Stimulated activated CD4-positive, alpha-beta T cell treated with anti-CD3 and anti-CD28 coated beads, Interleukin-15, amount 100 ng/mL, for 48 hours (primary cell): Measurements from ENCODE around the gene DEFB113.
"Not testable (repeated sequence)": the region's sequence is repeated elsewhere in the genome, so short reads cannot be mapped to it uniquely, and the experiment has no call there.

ENCODE experiments used
- DNase-seq, 2 donors: peaks; one replicate each; pipeline ENCODE4 v3.0.0-alpha.2; 2020; ENCODE audit warnings: low read depth in 2 of 2

The DEFB113 gene, protein sequence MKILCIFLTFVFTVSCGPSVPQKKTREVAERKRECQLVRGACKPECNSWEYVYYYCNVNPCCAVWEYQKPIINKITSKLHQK

DNA sequence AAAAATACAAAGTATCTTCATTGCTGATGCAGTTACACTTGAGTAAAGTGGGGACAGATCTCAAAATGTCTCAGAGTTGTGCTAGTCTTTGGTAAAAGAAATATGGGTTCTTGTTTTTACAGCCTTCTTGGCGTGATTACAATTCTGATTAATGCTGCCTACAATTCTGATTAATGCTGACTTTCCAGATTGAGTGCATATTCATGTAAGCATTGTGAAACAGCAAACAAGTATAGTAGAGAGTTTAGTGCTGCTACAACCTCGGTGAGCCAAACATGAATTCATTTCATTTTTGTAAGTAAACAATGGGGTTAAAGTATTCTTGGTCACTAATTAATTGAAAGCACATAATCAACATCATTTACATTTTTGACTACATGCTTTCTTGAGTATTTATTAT lies at the start of gene DEFB113:
Gene DEFB113 (minus strand): TSS at position 21 of the 400 bp plus-strand sequence. CDS start 0 bp downstream, at position 21.
- DNase-seq = no peak

DNA sequence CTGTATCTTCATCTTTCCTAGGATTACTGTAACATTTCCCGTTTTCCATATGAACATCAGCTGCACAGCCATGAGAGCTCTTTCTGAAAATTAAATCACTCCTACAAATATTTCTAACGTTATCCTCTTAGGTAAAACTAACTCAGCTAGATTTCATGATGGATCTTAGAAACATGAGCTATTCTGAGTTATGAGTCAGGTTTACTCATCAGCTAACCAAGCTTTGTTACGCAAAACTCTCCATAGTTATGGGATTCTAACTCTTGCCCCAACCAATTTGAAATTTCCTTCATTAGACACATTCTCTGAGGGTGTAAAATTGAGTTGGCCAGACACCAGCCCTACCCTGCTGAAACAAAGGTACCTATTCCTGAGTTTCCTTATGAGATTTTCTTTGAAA lies 38.4 kb upstream of the DEFB113 start:
- no peak for DNase-seq

DNA sequence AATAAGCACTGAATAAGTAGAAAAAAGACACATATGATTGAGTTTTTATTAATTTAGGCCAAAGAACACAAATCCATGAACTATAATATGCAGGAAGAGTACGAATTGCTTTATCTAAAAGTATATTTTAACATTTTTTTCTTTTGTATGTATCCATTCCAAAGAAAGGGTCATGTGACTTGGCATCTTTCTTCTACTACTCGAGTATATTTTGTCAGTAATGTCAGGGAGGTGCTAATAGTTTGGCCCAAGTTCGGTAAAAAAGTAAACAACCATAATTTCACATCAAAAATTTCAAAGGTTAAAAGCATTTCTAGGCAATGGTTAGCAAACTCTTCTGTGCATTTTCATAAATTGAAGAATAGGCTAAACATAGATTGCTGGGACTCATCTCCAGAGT lies 33.7 kb upstream of the DEFB113 start:
- DNase-seq = no peak

DNA sequence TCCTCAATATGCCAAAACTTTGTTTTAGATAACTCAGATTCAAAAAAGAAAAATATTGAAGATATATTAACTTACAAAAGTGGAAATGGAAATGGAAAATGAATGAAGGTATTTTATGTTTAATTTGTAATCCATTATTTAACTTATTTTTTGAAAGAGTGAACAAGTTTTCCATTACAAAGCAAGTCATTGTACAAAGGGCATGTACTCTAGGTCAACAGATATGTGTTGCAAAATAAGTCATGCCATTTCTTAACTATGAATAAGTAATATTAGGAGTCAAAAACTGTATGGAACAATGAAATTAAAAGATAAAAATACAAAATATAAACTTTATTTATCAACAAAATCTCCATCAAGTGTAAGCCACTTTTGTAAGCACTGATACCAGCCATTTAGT lies 25.9 kb upstream of the DEFB113 start:
- no peak for DNase-seq

DNA sequence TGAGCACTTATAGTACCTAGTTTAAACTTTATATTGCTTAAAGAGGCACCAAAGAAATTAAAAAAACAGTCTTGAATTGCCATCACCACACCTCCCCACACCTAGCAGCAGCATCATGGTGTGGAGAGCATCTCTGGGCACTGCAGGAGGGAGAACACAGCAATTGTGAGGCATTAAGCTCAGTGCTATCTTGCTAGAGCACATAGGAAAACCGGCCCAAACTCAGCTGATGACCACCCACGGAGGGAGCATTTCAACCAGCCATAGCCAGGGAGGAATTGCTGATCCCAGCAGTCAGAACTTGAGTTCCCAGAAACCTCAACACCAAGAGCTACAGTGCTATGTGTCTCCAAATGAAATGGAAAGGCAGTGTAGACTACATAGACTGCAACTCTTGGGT lies 19.5 kb upstream of the DEFB113 start:
- no peak for DNase-seq

DNA sequence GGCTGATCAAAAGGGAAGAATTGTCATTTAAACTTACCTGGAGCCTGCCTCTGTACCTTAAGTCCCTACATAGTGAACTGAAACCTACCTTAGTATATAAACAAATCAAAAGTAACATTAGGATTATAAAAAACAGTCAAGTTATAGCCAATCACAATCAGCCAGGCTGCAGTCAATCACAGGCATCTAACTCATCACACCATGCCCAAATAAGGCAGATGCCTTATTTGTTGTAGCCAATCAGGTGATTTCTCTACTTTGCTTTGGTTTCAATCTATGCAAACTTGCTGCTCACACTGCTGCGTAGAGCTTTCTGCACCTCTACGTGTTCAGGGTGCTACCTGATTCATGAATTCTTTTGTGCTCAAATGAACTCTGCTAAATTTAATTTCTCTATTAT lies 18.3 kb upstream of the DEFB113 start:
- no peak for DNase-seq

DNA sequence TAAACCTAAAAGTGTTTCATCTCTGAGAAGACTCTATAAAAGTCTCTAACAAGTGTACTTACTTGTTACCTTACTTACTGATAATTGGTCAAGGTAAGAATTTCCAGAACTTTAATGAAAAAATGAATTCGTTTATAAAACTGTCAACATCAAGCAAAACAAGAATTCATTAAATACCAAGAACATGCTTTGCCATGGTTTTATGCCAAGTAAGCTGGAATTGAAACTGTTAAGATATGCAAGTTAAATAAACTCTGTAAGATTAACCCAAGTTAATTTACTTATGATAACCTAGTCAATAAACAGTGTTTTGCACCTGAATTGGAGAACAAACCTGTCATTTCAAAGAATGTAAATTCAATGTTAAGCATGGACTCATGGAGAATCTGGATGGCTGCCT lies 17.1 kb upstream of the DEFB113 start:
- DNase-seq = no peak

DNA sequence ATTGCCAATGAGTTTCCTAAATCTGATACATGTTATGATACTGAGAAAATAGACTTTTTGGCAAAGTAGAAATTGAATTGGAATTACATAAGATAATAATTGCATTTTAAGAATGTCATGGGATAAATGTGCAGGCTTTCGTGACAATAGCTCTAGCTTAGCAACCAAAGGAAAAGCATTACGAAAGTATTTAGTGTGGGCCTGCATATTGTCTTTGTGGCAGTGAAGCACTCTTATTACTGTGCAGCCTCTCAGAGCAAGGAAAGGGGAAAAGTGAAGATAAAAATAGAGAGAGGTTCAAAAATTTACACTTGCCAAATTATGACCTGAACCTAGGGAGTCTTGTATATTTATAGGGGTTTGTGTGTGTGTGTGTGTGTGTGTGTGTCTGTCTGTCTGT lies 12.6 kb upstream of the DEFB113 start:
- no peak for DNase-seq

DNA sequence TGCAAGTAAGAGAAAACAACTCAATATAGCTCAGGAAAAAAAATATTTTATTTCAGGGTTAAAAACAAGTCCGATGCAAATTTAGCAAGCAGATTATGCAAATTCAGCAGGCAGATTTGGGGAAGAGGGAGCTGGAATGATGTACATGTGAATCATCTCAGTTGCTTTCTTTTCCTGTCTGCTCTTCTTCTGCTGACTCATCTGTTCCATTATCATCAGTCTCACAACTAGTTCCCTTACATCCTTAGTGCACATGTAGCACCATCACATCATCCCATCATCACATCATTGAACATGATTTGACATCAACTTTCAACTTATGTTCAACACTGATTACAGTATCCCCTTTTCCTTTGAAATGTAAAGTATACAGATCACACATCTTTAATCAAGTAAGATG lies 11.5 kb upstream of the DEFB113 start:
- no peak for DNase-seq

DNA sequence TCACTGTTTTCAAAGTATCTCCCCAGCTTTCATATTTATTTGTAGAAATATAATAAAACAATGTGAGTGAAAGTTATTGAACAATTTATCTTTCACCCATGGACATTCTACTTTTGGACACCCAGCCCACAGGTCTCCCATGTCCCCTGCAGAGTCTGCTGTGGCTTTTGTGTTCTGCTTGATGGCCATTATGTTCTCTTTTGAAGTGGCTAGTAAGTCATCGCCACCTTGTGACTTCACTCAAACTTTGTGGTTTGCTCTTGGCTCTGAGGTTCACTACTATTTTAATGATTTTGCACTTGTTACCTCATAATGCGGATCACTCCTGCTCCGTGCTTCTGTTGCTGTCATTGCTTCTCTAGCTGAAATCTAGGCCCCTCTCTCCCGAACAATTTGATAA lies 10.2 kb upstream of the DEFB113 start:
- no peak for DNase-seq

DNA sequence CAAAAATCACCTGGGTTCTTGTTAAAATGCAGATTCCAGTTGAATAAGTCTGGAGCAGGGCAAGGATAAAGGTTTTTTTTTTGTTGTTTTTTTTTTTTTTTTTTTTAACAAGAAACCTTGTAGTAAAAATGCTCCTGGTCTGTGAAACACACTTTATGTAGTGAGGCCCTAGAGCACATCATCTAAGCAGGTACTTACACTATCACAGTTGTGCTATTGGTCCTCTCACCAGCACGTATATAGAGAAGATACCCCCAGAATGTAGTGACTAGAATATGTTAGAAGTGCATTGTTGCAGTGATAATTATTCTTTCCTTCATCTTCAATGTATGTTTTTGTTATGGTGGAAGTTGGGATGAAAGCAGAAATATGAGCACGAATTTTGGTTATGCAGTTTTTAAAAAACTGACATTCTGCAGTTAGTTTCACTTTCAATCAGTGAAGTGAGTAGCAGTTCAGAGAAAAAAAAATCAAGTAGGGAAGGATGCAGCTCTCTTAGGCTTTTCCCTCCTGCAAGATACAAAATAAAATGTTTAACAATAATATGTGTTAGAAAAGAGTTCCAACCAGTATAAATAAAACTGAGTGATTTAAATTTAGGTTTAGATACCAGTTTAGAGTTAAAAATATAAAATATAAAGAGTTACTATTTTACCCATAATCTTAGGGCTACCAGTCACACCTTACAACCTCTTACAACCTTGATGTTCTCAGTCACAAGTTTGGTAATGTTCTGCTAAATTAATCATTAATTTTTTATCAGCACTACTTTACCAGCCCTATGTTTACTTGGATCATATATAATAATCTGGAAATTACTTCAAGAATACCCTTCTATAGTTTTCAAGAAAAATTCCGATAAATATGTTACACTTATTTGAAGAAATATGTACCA lies 9.2 kb upstream of the DEFB113 start:
- DNase-seq = no peak

DNA sequence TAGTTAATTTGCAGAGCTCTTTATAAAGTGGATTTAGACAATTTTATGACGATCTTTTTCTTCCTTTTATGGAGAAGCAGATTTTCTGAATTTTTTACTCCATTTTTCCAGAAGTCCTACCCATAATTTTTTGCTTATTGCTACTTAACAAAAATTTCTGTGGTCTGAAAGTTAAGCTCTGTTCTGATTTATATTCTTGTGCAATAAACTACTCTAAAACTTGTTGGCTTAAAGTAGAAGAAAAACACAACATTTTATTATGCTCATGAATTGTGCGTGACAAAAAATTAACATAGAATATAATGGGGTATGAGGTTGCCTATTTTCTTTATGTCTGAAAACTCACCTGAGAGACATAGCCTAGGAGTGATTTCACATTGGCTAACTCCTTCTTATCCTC lies 2.6 kb downstream of the DEFB113 start:
- no peak for DNase-seq

DNA sequence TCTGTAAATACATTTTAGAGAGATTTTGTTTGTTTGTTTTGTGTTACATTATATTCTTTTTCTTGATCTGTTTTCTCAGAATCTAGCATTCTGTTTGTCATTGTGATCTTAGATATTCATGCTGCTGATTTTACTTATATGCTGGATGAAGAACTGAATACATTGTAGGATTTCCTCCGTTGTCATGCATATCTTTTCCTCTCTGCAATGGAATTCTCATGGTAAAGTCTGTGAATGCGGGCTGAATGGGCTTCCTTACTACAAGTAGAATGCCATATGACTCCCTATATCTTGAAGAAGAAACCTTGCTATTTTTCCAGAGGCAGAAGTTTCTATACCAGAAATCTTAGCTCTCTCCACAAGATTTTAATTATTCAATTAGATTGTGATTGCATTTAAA lies 3.1 kb downstream of the DEFB113 start:
- DNase-seq = no peak

DNA sequence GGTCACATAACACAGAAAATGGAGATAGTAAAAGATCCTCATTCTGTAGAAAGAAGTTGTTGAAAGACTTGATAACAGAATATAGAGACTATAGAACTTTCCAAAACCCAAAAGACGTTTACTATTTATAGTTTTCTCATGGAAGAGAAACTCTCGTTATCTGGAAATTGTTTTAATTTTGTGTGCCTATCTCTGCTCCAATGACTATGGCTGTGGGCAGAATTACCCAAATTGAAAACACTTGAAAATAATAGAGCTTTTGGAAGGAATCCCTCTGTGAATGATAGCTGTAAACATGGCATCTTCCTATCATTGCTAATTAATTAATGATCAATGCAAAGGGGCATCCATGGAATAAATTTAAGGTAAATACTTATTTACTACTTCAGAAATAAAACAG lies 5.4 kb downstream of the DEFB113 start, which contains the start of gene DEFB114:
Gene DEFB114 (minus strand): TSS at position 101 of the 400 bp plus-strand sequence. CDS start 59 bp downstream, at position 42.
- no peak for DNase-seq

DNA sequence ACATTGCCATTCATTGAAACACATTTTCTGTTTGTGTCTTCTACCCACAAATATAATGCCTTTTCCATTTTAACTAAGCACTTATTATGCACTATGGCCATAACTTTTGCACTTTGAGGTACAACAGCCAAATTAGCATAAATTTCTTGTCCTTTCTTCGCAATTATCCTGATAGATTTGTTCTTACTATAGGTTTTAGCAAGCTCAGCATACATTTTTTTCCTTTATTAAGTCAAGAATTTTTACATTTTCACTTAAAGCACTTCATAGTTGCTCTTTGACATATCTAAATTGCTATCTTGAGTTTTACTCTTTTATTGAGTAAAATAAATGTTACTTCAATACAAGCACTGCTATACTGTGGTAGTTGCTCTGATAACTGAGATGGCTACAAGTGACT lies 11.2 kb downstream of the DEFB113 start:
- DNase-seq = no peak

DNA sequence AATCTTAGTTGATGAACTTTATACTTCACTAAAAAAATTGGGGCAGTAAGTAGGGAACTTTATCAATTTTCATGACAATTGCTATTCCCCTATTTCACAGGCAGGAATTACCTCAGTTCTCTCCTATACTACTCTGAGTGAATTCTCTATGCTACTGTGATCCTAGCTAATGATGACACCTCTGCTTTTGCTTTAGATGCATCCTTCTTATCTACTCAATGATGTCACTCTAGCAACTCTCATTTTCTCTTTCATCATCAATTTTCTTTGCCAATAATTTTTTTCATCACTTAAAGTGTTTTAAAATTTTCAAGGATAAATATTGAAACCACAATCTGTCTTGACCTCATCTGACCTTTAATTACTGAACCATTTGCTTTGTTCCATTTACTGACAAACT lies 13.6 kb downstream of the DEFB113 start:
- DNase-seq = no peak

DNA sequence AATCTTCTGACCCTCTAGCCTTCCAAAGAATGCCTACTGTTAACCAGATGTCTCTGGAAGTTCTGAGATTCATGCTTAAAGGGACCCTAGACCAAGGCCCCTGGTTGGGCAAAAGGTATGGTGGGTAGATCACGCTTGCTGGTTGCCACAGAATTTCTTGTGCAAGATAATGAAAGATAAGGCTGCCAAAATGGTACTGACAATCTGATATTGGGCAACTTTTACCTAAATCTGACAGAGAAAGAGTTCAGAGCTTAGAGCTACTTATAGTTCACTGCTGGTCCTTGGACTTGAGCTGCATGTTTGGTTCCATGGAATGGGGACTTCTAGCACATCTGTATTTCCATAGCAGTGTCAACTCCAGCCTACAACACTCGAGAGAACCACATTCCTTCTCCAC lies 17.5 kb downstream of the DEFB113 start:
- DNase-seq = no peak

DNA sequence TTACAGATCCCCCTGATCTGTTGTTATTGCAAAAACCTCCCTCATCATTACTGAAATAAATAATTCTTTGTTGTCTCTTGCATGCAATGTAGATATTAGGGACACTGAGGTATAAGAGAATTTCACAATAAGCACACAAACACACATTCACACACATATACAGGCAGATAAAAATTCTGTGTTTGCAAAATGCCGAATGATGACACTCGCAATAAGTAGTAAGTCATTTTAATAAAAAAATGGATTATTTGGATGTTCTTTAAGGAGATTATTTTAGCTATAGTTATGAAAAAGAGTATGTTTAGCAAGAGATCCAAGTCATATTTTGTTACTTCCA lies 19.0 kb downstream of the DEFB113 start:
- no peak for DNase-seq

DNA sequence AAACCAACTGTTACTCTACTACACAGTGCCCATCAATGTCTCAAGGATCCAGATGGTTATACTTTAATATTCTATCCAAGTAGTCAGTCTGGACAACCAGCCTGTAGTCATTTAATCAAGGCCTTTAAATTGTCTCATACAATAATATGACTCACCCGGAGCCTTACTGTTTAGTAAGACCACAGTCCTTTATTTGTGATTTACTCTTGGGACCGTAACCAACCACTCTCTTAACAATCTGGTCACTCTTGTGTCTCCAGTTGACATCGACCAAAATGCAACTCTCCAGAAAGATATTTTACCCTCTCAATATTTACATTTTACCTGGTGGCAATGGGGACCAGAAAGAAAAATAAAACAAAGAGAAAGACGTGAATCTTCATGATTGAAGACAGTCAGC lies 20.4 kb downstream of the DEFB113 start:
- DNase-seq = no peak

DNA sequence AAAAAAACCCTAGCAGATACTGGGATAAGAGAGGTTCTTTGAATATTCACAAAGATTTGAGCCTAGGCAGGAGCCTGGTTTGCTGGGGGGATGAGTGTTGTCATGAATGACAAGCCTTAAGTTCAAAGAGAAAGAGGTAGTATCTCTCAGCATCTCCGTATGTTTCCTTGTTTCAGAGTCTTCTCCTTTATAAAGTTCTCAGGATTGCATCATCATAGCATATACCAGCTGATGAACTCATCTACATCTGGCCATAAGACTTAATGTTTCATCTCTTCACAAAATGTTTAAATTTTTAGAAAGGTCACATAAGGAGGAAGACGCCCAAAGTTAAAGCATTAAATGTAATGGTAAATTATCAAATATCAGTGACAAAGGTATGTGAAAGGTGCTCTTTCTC lies 22.6 kb downstream of the DEFB113 start:
- no peak for DNase-seq

DNA sequence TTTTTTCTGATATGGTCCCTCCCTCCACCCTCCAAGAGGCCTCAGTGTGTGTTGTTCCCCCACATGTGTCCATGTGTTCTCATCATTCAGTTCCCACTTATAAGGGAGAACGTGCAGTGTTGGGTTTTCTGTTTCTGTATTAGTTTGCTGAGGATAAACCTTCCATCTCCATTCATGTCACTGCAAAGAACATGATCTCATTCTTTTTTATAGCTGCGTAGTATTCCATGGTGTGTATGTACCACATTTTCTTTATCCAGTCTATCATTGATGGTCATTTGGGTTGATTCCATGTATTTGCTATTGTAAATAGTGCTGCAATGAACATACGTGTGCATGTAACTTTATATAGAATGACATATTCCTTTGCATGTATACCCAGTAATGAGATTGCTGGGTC lies 25.4 kb downstream of the DEFB113 start:
- DNase-seq = not testable (repeated sequence)

DNA sequence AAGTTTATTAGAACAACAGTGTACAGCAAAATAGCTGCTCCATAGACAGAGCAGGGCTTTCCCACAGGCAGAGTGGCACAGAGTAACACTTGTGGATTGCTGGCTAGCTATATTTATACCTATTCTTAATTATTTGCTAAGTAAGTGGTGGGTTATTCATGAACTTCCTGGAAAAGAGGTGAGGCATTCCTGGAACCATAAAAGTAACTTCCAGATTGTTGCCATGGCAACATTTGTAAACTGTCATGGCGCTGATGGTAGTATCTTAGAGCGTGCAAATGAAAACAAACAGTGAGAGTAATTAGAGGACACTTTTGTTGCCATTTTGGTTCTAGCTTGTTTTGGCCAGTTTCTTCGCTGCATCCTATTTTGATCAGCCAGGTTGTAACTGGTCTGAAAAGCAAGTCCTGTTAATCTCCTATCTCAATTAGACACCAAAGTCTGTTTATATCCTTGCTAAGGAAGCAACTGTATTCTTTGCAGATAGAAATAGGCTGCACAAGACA lies 29.4 kb downstream of the DEFB113 start:
- DNase-seq = no peak

DNA sequence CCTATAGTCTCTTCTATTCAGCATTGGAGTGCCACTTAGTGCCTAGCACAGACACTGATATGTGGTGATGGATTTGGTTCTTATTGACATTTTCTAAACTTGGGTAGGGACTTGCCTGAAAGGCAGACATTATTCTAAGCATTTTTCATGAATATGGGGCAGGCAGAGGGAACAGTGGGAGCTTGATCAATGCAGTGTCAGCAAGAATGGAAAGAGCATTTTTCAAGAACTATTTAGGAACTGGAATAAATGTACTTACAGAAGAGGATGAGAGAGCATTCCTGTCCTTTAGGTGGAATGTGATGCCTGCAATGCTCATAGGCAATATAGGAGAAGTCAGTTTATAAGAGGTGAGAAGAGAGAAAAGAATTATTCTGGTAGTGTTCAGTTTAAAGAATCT lies 31.6 kb downstream of the DEFB113 start:
- no peak for DNase-seq

DNA sequence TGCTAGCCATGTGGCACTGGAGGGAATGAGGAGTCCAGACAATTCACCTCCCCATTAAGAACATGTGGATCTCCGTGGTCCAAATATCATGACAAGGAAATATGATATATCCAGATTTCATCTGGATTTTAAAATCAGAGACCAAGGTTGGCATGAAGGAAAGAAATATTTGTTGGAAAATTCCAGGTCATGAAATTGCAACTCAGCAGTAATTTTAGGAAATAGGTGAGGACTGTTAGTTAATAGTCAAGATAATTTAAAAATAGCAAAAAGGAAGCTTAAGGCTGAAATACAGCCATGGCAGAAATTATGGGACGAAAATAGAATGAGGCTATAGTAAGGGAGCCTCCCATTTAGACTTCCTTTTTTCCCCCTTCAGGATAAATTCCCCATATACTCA lies 32.4 kb downstream of the DEFB113 start:
- no peak for DNase-seq
